ENCODE measurements around the gene USP25. TPM values are rescaled to one million over a fixed set of nuclear protein-coding genes. Genes with fewer than 3 reads are reported as not detected.

Gene USP25
- total RNA-seq, 1 donor from 2014 or later: 25.8 TPM

GRCh38 chr21:15896501-15896900 is 166.7 kb downstream of the USP25 start:
- TF ChIP-seq CTCF (conservative IDR thresholded peaks at IDR 0.05; ENCODE audit: low read depth, low read length): no peak
- DNase-seq (ENCODE audit: low read depth): no peak
- H3K4me3 ChIP-seq (ENCODE audit: low read depth, low read length): no peak overlapping the region

- no peak for TF ChIP-seq CTCF (conservative IDR thresholded peaks at IDR 0.05; ENCODE audit: low read depth, low read length)
- DNase-seq (ENCODE audit: low read depth): no peak
- H3K4me3 ChIP-seq (ENCODE audit: low read depth, low read length): no peak overlapping the region
Measured at GRCh38 chr21:15904389-15904788, 174.6 kb downstream of the USP25 start.

GRCh38 chr21:15908187-15908586 is 178.4 kb downstream of the USP25 start:
- no peak for TF ChIP-seq CTCF (conservative IDR thresholded peaks at IDR 0.05; ENCODE audit: low read depth, low read length)
- no peak overlapping the region for H3K4me3 ChIP-seq (ENCODE audit: low read depth, low read length)
- DNase-seq (ENCODE audit: low read depth): no peak

GRCh38 chr21:15928196-15928595 is 198.4 kb downstream of the USP25 start:
- DNase-seq (ENCODE audit: low read depth): no peak
- no peak overlapping the region for H3K4me3 ChIP-seq (ENCODE audit: low read depth, low read length)
- TF ChIP-seq CTCF (conservative IDR thresholded peaks at IDR 0.05; ENCODE audit: low read depth, low read length): no peak

GRCh38 chr21:15928686-15929425 is 199.1 kb downstream of the USP25 start:
- DNase-seq (ENCODE audit: low read depth): no peak
- no peak overlapping the region for H3K4me3 ChIP-seq (ENCODE audit: low read depth, low read length)
- no peak for TF ChIP-seq CTCF (conservative IDR thresholded peaks at IDR 0.05; ENCODE audit: low read depth, low read length)

GRCh38 chr21:15929536-15929935 is 199.8 kb downstream of the USP25 start:
- no peak overlapping the region for H3K4me3 ChIP-seq (ENCODE audit: low read depth, low read length)
- no peak for TF ChIP-seq CTCF (conservative IDR thresholded peaks at IDR 0.05; ENCODE audit: low read depth, low read length)
- DNase-seq (ENCODE audit: low read depth): no peak

Measured in epithelial cell of proximal tubule (primary cell).